Measurements from ENCODE around the gene GGN. TPM values are rescaled to one million over a fixed set of nuclear protein-coding genes. Genes with fewer than 3 reads are reported as not detected.
A peak's percentile ranks its signal among the peaks of the same experiment; 100 is the strongest.

Gene GGN
- total and polyA plus RNA-seq, 9 of the 15 experiments (the other 6 are each of a cell fraction or from before 2014, with no cell fraction given): 0.15 to 0.33 TPM; not detected in 7

- TF ChIP-seq E2F5 (CRISPR knock-in tag; IDR thresholded peaks at IDR 0.05) (no peak), ZNF639 (CRISPR knock-in tag; conservative IDR thresholded peaks at IDR 0.05 in 1 of 2, IDR thresholded peaks at IDR 0.05 in 1 of 2) (no peak), XRCC5 (IDR thresholded peaks at IDR 0.05; ENCODE audit: low read depth, low read length) (no peak), POLR2AphosphoS5 (IDR thresholded peaks at IDR 0.05; ENCODE audit: control insufficient read depth, insufficient read depth, low read depth, low read length) (no peak), ZNF76 (CRISPR knock-in tag; IDR thresholded peaks at IDR 0.05; ENCODE audit: borderline replicate concordance) (no peak), ZNF263 (CRISPR knock-in tag; IDR thresholded peaks at IDR 0.05; ENCODE audit: borderline replicate concordance) (no peak), TCF7 (IDR thresholded peaks at IDR 0.05; ENCODE audit: borderline replicate concordance) (no peak), MIER1 (IDR thresholded peaks at IDR 0.05; ENCODE audit: low read depth) (no peak), USF2 (CRISPR knock-in tag; IDR thresholded peaks at IDR 0.05) (no peak), CREBBP (IDR thresholded peaks at IDR 0.05; ENCODE audit: low read depth, low read length) (no peak), SP2 (IDR thresholded peaks at IDR 0.05; ENCODE audit: extremely low read depth, low read depth, low read length, poor library complexity, severe bottlenecking) (no peak), ZNF41 (CRISPR knock-in tag; conservative IDR thresholded peaks at IDR 0.05) (no peak), ATF3 (IDR thresholded peaks at IDR 0.05) (no peak), ATF3 (CRISPR knock-in tag; conservative IDR thresholded peaks at IDR 0.05) (no peak), NFIC (IDR thresholded peaks at IDR 0.05) (no peak), TAF15 (IDR thresholded peaks at IDR 0.05; ENCODE audit: low read depth, low read length) (no peak), ZBTB7A (IDR thresholded peaks at IDR 0.05; ENCODE audit: borderline replicate concordance, control insufficient read depth, low read depth, low read length) (peak; percentile 79), ZNF146 (CRISPR knock-in tag; IDR thresholded peaks at IDR 0.05; ENCODE audit: unreplicated experiment) (no peak), CHAMP1 (IDR thresholded peaks at IDR 0.05) (no peak), NRF1 (conservative IDR thresholded peaks at IDR 0.05 in 1 of 2, IDR thresholded peaks at IDR 0.05 in 1 of 2) (peak; percentile 82 to 85)
These were observed 25.5 kb downstream of the GGN start (continued) for GRCh38 chr19:38362076-38362945.

All from K562 (cell line).